ENCODE measurements around the gene ANK2. TPM values are rescaled to one million over a fixed set of nuclear protein-coding genes. Genes with fewer than 3 reads are reported as not detected.

ANK2 gene
- total and polyA plus RNA-seq, 4 donors = 1.1 to 61.2 (median 12.5) TPM

DNA sequence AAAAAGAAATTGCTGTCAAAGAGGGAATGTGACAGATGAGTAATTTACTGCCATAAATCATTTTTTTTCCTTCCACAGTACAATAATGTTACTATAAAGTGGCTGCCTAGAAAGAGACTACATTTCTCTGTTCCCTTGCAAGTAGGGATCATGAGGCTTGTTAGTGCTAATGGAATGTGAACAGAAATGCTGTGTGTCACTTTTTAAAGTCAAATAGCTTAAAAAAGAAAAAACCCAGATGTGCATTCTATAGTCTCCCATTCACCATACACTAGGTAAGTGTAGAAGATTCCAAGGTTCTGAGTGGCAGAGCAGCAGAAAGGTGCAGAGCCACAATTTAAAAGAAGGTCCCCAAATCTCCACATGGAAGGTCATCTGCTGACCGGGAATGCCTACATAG lies 383.7 kb downstream of the ANK2 start:
- TF ChIP-seq, protein P1, sequence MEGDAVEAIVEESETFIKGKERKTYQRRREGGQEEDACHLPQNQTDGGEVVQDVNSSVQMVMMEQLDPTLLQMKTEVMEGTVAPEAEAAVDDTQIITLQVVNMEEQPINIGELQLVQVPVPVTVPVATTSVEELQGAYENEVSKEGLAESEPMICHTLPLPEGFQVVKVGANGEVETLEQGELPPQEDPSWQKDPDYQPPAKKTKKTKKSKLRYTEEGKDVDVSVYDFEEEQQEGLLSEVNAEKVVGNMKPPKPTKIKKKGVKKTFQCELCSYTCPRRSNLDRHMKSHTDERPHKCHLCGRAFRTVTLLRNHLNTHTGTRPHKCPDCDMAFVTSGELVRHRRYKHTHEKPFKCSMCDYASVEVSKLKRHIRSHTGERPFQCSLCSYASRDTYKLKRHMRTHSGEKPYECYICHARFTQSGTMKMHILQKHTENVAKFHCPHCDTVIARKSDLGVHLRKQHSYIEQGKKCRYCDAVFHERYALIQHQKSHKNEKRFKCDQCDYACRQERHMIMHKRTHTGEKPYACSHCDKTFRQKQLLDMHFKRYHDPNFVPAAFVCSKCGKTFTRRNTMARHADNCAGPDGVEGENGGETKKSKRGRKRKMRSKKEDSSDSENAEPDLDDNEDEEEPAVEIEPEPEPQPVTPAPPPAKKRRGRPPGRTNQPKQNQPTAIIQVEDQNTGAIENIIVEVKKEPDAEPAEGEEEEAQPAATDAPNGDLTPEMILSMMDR (IDR thresholded peaks at IDR 0.05; ENCODE audit: control extremely low read depth, extremely low read depth) = no peak
- Histone ChIP-seq H3K36me3 (ENCODE audit: control insufficient read depth in 4 of 4, insufficient read depth in 4 of 4, low read length in 4 of 4) (no peaks in the 10 kb centered on the region), H3K9me3 (ENCODE audit: control insufficient read depth in 4 of 4, insufficient read depth in 3 of 4, low read length in 3 of 4) (no peaks in the 10 kb centered on the region), H3K27ac (ENCODE audit: low read depth in 1 of 2, low read length in 1 of 2) (no peak overlapping the region), H3K4me1 (ENCODE audit: control insufficient read depth in 5 of 5, insufficient read depth in 5 of 5, low read length in 5 of 5) (peaks cover 0 to 14% (median 8%) of the 10 kb centered on the region in 5 donors), H3K9ac (ENCODE audit: insufficient read depth in 1 of 2, low read length in 2 of 2) (no peak overlapping the region), H3K27me3 (ENCODE audit: control insufficient read depth in 3 of 3, insufficient read depth in 3 of 3, low read length in 2 of 3) (no peaks in the 10 kb centered on the region), H3K4me3 (no peak overlapping the region)
- 90 to 96% methylated on average over 1 of the region's 1 CpG for WGBS, 2 donors
- DNase-seq (no peak), ATAC-seq (ENCODE audit: insufficient read depth, low FRiP score) (no peak)

Small RNA genes lying within 50 kb of the gene (small RNA-seq; reads per million reads assigned to genes)
- gene MIR8082 (ENCODE audit: low replicate concordance) (not detected), gene RN7SL184P (ENCODE audit: low replicate concordance) (not detected), gene RNU1-138P (ENCODE audit: low replicate concordance) (not detected)
